Neural crest cell (in vitro differentiated cells): Measurements from ENCODE around the gene ARHGEF12. TPM values are rescaled to one million over a fixed set of nuclear protein-coding genes. Genes with fewer than 3 reads are reported as not detected.

Experiments used
- DNase-seq: peaks from one replicate; pipeline ENCODE4 v3.0.0; 2021; ENCODE audit warnings: low read depth, mixed read lengths, low spot score
- H3K27ac Mint-ChIP-seq: one replicate; pipeline ENCODE4 v1.8.0; 2021; ENCODE audit warnings: mild to moderate bottlenecking, mixed read lengths; ENCODE audit not compliant: unreplicated experiment
- H3K27me3 Mint-ChIP-seq: 2 replicates; pipeline ENCODE4 v1.8.0; 2021; ENCODE audit warnings: low read depth, mild to moderate bottlenecking, mixed read lengths
- H3K36me3 Mint-ChIP-seq: 2 replicates; pipeline ENCODE4 v1.8.0; 2021; ENCODE audit warnings: low read depth, mild to moderate bottlenecking, mixed read lengths
- H3K4me1 Mint-ChIP-seq: 2 replicates; pipeline ENCODE4 v1.8.0; 2021; ENCODE audit warnings: mixed read lengths
- H3K4me3 Mint-ChIP-seq: one replicate; pipeline ENCODE4 v1.8.0; 2021; ENCODE audit warnings: mild to moderate bottlenecking, mixed read lengths
- H3K9me3 Mint-ChIP-seq: 2 replicates; pipeline ENCODE4 v1.8.0; 2021; ENCODE audit warnings: mixed read lengths
- CTCF ChIP-seq: fragments of 200-600 bp; sonication (generic); conservative IDR thresholded peaks from 2 replicates; pipeline ENCODE4 v1.5.0; 2021; ENCODE audit warnings: antibody characterized with exemption, mild to moderate bottlenecking
- total RNA-seq: library from RNA; stranded (reverse); gene quantifications from 2 replicates; pipeline ENCODE4 v1.2.1, GENCODE V29; 2021

ARHGEF12 gene
- total RNA-seq, 1 donor from 2014 or later, result 66.2 TPM

- no peaks in the 10 kb centered on the region for H3K27me3 Mint-ChIP-seq
- H3K4me1 Mint-ChIP-seq, result peaks cover 34% of the 10 kb centered on the region
- no peaks in the 10 kb centered on the region for H3K36me3 Mint-ChIP-seq
- DNase-seq, result no peak
- H3K27ac Mint-ChIP-seq, result no peak overlapping the region
- H3K9me3 Mint-ChIP-seq, result peaks cover 2% of the 10 kb centered on the region
- H3K4me3 Mint-ChIP-seq, result no peak overlapping the region
- no peak for TF ChIP-seq CTCF
These were observed 36.1 kb downstream of the ARHGEF12 start for GRCh38 chr11:120372296-120372695.

GRCh38 chr11:120375076-120375475 is 38.9 kb downstream of the ARHGEF12 start:
- no peaks in the 10 kb centered on the region for H3K27me3 Mint-ChIP-seq
- H3K27ac Mint-ChIP-seq, result peak overlapping the region; percentile 37
- DNase-seq, result no peak
- H3K4me3 Mint-ChIP-seq, result no peak overlapping the region
- H3K9me3 Mint-ChIP-seq, result peaks cover 10% of the 10 kb centered on the region
- no peak for TF ChIP-seq CTCF
- H3K4me1 Mint-ChIP-seq, result peaks cover 28% of the 10 kb centered on the region
- peaks cover 9% of the 10 kb centered on the region for H3K36me3 Mint-ChIP-seq

GRCh38 chr11:120376547-120377182 is 40.5 kb downstream of the ARHGEF12 start:
- TF ChIP-seq CTCF, result no peak
- Mint-ChIP-seq H3K4me3 (no peak overlapping the region), H3K4me1 (peaks cover 20% of the 10 kb centered on the region), H3K9me3 (peaks cover 12% of the 10 kb centered on the region), H3K36me3 (peaks cover 14% of the 10 kb centered on the region), H3K27ac (no peak overlapping the region), H3K27me3 (no peaks in the 10 kb centered on the region)
- no peak for DNase-seq

- H3K9me3 Mint-ChIP-seq, result peaks cover 12% of the 10 kb centered on the region
- H3K4me3 Mint-ChIP-seq, result no peak overlapping the region
- H3K27me3 Mint-ChIP-seq, result no peaks in the 10 kb centered on the region
- H3K27ac Mint-ChIP-seq, result no peak overlapping the region
- no peak for DNase-seq
- H3K36me3 Mint-ChIP-seq, result peaks cover 19% of the 10 kb centered on the region
- TF ChIP-seq CTCF, result no peak
- H3K4me1 Mint-ChIP-seq, result peaks cover 20% of the 10 kb centered on the region
These were observed 42.3 kb downstream of the ARHGEF12 start for GRCh38 chr11:120378474-120378873.

- peaks cover 28% of the 10 kb centered on the region for H3K4me1 Mint-ChIP-seq
- peaks cover 12% of the 10 kb centered on the region for H3K9me3 Mint-ChIP-seq
- peaks cover 21% of the 10 kb centered on the region for H3K36me3 Mint-ChIP-seq
- no peak for DNase-seq
- no peak overlapping the region for H3K4me3 Mint-ChIP-seq
- H3K27ac Mint-ChIP-seq, result no peak overlapping the region
- no peak for TF ChIP-seq CTCF
- no peaks in the 10 kb centered on the region for H3K27me3 Mint-ChIP-seq
These were observed 45.2 kb downstream of the ARHGEF12 start for GRCh38 chr11:120381401-120381800.
